K562 (cell line): ENCODE data around the gene TOGARAM2. TPM values are rescaled to one million over a fixed set of nuclear protein-coding genes. Genes with fewer than 3 reads are reported as not detected.

Experiments
- ATAC-seq: fragments of 200-7000 bp; cut with Tn5 transposase; 3 replicates; pipeline ENCODE4 v1.9.1; 2020; ENCODE audit warnings: moderate library complexity
- BruUV-seq: library from RNA; stranded (reverse); fragments of 400-500 nt; replicated peaks from 2 replicates; lab custom pipeline; 2021; lab: Mats Ljungman, UMichigan
- CTCF ChIA-PET: fragments of 300-600 bp; formaldehyde crosslinking; extraction: SDS; loops from one replicate; lab custom pipeline; 2021; ENCODE audit warnings: low intra/inter-chr PET ratio; lab: Yijun Ruan, JAX
- POLR2A ChIA-PET: fragments of 300-600, 350-650 bp; sonication (Branson Sonifier 250); formaldehyde crosslinking; extraction: SDS; loops from one replicate; lab custom pipeline; 2021; ENCODE audit warnings: antibody characterized with exemption, inconsistent platforms; lab: Yijun Ruan, JAX
- DNase-seq, 4 experiments: peaks; one replicate each; pipeline versions ENCODE4 v3.0.0 to v3.0.0-alpha.2; 2011 to 2018; ENCODE audit warnings: low spot score in 3 of 4, mixed read lengths in 3 of 4; ENCODE audit errors: extremely low read depth in 1 of 4
- FAIRE-seq: peaks from 2 replicates; lab custom pipeline; 2011; peaks lifted over from hg19 to GRCh38; lab: Jason Lieb, UNC
- H2AFZ ChIP-seq: 2 replicates; pipeline ENCODE4 v1.6.0; 2011; ENCODE audit warnings: low read depth, low read length, control low read depth, inconsistent platforms
- H3K27ac ChIP-seq: fragments of 200-600 bp; 3 replicates; pipeline ENCODE4 v1.8.0; 2011; ENCODE audit warnings: low read depth, mild to moderate bottlenecking, control low read depth, inconsistent platforms, low read length, moderate library complexity, mixed read lengths; ENCODE audit errors: extremely low read depth
- H3K27me3 ChIP-seq, 2 experiments: fragments of 300-600 bp in 1 of 2; 2 replicates in 1 of 2; 3 replicates in 1 of 2; pipeline versions ENCODE4 v1.6.0 to v1.8.0; 2011; ENCODE audit warnings: inconsistent platforms in 2 of 2, low read length in 2 of 2, mild to moderate bottlenecking in 1 of 2, mixed read lengths in 1 of 2, moderate library complexity in 1 of 2; ENCODE audit not compliant: control insufficient read depth in 2 of 2, insufficient read depth in 2 of 2
- H3K36me3 ChIP-seq: fragments of 300-600 bp; 3 replicates; pipeline ENCODE4 v1.8.0; 2011; ENCODE audit warnings: mild to moderate bottlenecking, low read length, inconsistent platforms; ENCODE audit not compliant: control insufficient read depth, insufficient read depth
- H3K4me1 ChIP-seq, 2 experiments: fragments of 200-600 bp in 1 of 2; replicated peaks in 1 of 2; 2 replicates in 1 of 2; 3 replicates in 1 of 2; pipeline versions ENCODE4 v1.5.1 to v1.8.0; 2011; ENCODE audit warnings: inconsistent platforms in 2 of 2, low read length in 2 of 2, mild to moderate bottlenecking in 1 of 2, mixed read lengths in 1 of 2, moderate library complexity in 1 of 2; ENCODE audit not compliant: control insufficient read depth in 2 of 2, insufficient read depth in 2 of 2
- H3K4me2 ChIP-seq: 2 replicates; pipeline ENCODE4 v1.6.1; 2011; ENCODE audit warnings: low read length, control low read depth, inconsistent platforms, mixed read lengths; ENCODE audit not compliant: insufficient read depth
- H3K4me3 ChIP-seq: fragments of 200-600 bp; sonication (generic), shearing (Covaris generic); 2 replicates; pipeline ENCODE4 v1.5.1; 2016; ENCODE audit warnings: control low read depth, inconsistent platforms
- H3K79me2 ChIP-seq: fragments of 200-600 bp; 3 replicates; pipeline ENCODE4 v1.8.0; 2011; ENCODE audit warnings: low read length, inconsistent platforms; ENCODE audit not compliant: control insufficient read depth, insufficient read depth
- H3K9ac ChIP-seq, 2 experiments: 2 replicates each; pipeline versions ENCODE4 v1.6.0 to v1.6.1; 2011; ENCODE audit warnings: low read depth in 2 of 2, low read length in 2 of 2, control low read depth in 1 of 2, inconsistent platforms in 1 of 2, mild to moderate bottlenecking in 1 of 2, mixed read lengths in 1 of 2; ENCODE audit not compliant: insufficient read depth in 1 of 2
- H3K9me1 ChIP-seq: one replicate; pipeline ENCODE4 v1.6.0; 2011; ENCODE audit warnings: inconsistent platforms, mild to moderate bottlenecking, low read length, moderate library complexity; ENCODE audit not compliant: control insufficient read depth, insufficient read depth
- H3K9me3 ChIP-seq: replicated peaks from 2 replicates; pipeline ENCODE4 v1.5.1; 2011; ENCODE audit warnings: low read depth, low read length, inconsistent platforms; ENCODE audit not compliant: control insufficient read depth, insufficient read depth
- H4K20me1 ChIP-seq: replicated peaks from 2 replicates; pipeline ENCODE4 v1.6.1; 2011; ENCODE audit warnings: low read length, inconsistent platforms, mixed read lengths; ENCODE audit not compliant: control insufficient read depth, insufficient read depth
- ADNP ChIP-seq: fragments of 200-800 bp; sonication (Bioruptor generic); IDR thresholded peaks from 2 replicates; pipeline ENCODE4 v1.6.1; 2016; ENCODE audit warnings: missing genetic modification characterization, missing compliant biosample characterization
- BCOR ChIP-seq: fragments of 450-650 bp; IDR thresholded peaks from 2 replicates; pipeline ENCODE4 v1.6.1; 2016
- CHD4 ChIP-seq: fragments of 200-600 bp; sonication (generic); IDR thresholded peaks from 3 replicates; pipeline ENCODE4 v1.6.1; 2012; ENCODE audit warnings: low read depth, mild to moderate bottlenecking, mixed read lengths, low read length, inconsistent platforms; ENCODE audit not compliant: insufficient read depth, insufficient replicate concordance, poor library complexity, severe bottlenecking
- EP300 ChIP-seq: IDR thresholded peaks from 2 replicates; pipeline ENCODE4 v1.6.1; 2012; ENCODE audit warnings: low read length, improper control_type of control experiment
- KDM1A ChIP-seq, 2 experiments: fragments of 450-650 bp; IDR thresholded peaks; 2 replicates each; pipeline ENCODE4 v1.6.1; 2016; ENCODE audit warnings: mild to moderate bottlenecking in 2 of 2
- NFIC ChIP-seq: fragments of 450-650 bp; IDR thresholded peaks from 2 replicates; pipeline ENCODE4 v1.6.1; 2017; ENCODE audit warnings: mild to moderate bottlenecking, inconsistent platforms
- RBM25 ChIP-seq: fragments of 200-400 bp; formaldehyde crosslinking; IDR thresholded peaks from 2 replicates; pipeline ENCODE4 v1.6.1; 2018; ENCODE audit warnings: low read length, low read depth, moderate library complexity; ENCODE audit not compliant: severe bottlenecking
- SPI1 ChIP-seq: IDR thresholded peaks from 2 replicates; pipeline ENCODE4 v1.6.1; 2011; ENCODE audit warnings: low read depth, low read length, control low read depth, borderline replicate concordance
- THRB ChIP-seq: fragments of 450-650 bp; formaldehyde crosslinking; conservative IDR thresholded peaks from 2 replicates; pipeline ENCODE4 v1.4.0; 2022; ENCODE audit warnings: mild to moderate bottlenecking, missing genetic modification characterization
- whole genome bisulfite sequencing: fragments of 100-300 bp; shearing (Covaris generic); methylation state at CpG from one replicate; pipeline ENCODE4 v1.1.6; 2016; ENCODE audit warnings: low coverage, mixed read lengths; ENCODE audit not compliant: insufficient coverage; ENCODE audit errors: missing lambda C conversion rate; 5-methylcytosine and 5-hydroxymethylcytosine counted together
- in situ Hi-C: fragments of 300-500 bp; cut with MboI; formaldehyde crosslinking; loops from 4 replicates; pipeline ENCODE4 v1.15.0; 2018; ENCODE audit warnings: inconsistent platforms, mixed read lengths
- intact Hi-C: fragments of 100-400 bp; cut with micrococcal nuclease; formaldehyde crosslinking; loops from 2 replicates; pipeline ENCODE4 v1.14.2; 2022
- polyA plus RNA-seq, 8 experiments: library from polyadenylated mRNA; depleted of rRNA in 4 of 8; stranded (reverse) in 5 of 8; unstranded in 3 of 8; fragments of >200 nt; fragmentation: Nextera tagmentation in 2 of 8; fragmentation: Illumina TruSeq in 1 of 8; extraction: Ambion mirVana in 2 of 8; extraction: Trizol in 1 of 8; gene quantifications; 2 replicates each; pipeline versions ENCODE4 v1.2.1 to v1.2.3, GENCODE V29; 2011 to 2014; ENCODE audit warnings: inconsistent platforms in 1 of 8, missing spikeins in 1 of 8
- total RNA-seq, 7 experiments: library from RNA; depleted of rRNA in 6 of 7; stranded (reverse); fragments of >200 nt in 6 of 7; fragmentation: Illumina TruSeq in 2 of 7; extraction: Trizol in 2 of 7; gene quantifications; 2 replicates each; pipeline versions ENCODE4 v1.2.1 to v1.2.3, GENCODE V29; 2011 to 2021; ENCODE audit warnings: low replicate concordance in 1 of 7

The TOGARAM2 gene
- total and polyA plus RNA-seq, 9 of the 15 experiments (the other 6 are each of a cell fraction or from before 2014, with no cell fraction given) = not detected

- no peak overlapping the region for H3K4me3 ChIP-seq
- intact Hi-C loops (no loop called here), in situ Hi-C loops (no loop called here)
- no peaks in the 10 kb centered on the region for H3K36me3 ChIP-seq
- H3K27me3 ChIP-seq = peaks cover 2 to 58% of the 10 kb centered on the region in 2 experiments; a peak in 3 of 5 replicates
- H3K79me2 ChIP-seq = no peaks in the 10 kb centered on the region
- no peaks in the 10 kb centered on the region; a peak in 1 of 5 replicates for H3K4me1 ChIP-seq
- no peaks in the 10 kb centered on the region for H3K9me3 ChIP-seq
- ChIA-PET CTCF (no interaction called here), POLR2A (interaction anchor here (1.5 kb wide), 1 partner anchor 9 kb away, joined by 3 read pairs; no protein-coding TSS in a partner anchor)
- ATAC-seq (peak; percentile 48), DNase-seq (no peak), FAIRE-seq (no peak)
- no peak overlapping the region for H2AFZ ChIP-seq
- no peaks in the 10 kb centered on the region for H3K9me1 ChIP-seq
- no peak overlapping the region for H3K27ac ChIP-seq
- WGBS = 3% methylated on average over 13 of the region's 13 CpGs
- no peaks in the 10 kb centered on the region for H4K20me1 ChIP-seq
- TF ChIP-seq NFIC = peak; percentile 71
- no peak for TF ChIP-seq SPI1
- BruUV-seq = no TSS peak
- H3K9ac ChIP-seq = peak overlapping the region in 1 of 2 experiments; percentile 74; a peak in 1 of 4 replicates
- no peak overlapping the region for H3K4me2 ChIP-seq
Observed at GRCh38 chr2:28979576-28980366, 1.3 kb upstream of the TOGARAM2 start.

DNA sequence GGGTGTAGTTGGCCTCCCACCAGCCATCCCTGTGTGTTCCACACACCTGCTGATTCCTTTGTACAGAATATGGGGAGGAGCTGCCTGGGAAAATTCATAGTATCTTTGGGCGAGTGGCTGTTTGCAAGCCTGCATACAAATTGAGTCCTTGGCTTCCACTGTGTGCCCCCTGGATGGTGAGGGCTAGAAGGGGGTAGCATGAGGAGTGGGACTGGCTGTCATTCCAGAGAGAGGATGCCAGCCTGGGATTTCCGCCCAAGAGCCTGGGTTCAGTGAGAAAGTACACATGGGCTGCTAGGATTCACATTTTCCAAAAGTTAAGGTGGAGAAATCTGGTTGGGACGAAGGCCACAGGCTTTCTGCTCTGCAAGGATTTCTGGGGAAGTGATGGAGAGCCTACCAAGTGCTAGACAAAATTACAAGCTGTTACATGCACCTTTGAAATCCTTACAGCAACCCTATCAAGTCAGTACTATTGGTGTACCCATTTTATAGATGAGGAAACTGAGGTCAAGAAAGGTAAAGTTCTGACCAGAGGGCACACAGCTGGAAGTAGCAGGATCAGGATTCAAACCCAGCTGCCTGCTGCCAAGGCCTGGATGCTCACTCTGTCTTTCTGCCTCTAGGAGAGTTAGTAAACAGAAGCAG lies 606 bp upstream of the TOGARAM2 start:
- DNase-seq (no peak), FAIRE-seq (no peak), ATAC-seq (no peak)
- intact Hi-C loops (no loop called here), in situ Hi-C loops (no loop called here)
- BruUV-seq = no TSS peak
- H3K4me2 ChIP-seq = no peak overlapping the region
- TF ChIP-seq ADNP (tag) (peak; percentile 67; the same call in 1 of the 2 replicates), RBM25 (peak; percentile 92), BCOR (peak; percentile 66), THRB (CRISPR knock-in tag) (no peak), KDM1A (IDR thresholded peaks at IDR 0.05) (peak; percentile 45 to 54; a peak in 3 of 4 replicates), EP300 (no peak), CHD4 (peak; percentile 67)
- no peaks in the 10 kb centered on the region for H4K20me1 ChIP-seq
- no peak overlapping the region for H3K4me3 ChIP-seq
- no peak overlapping the region for H3K27ac ChIP-seq
- 6% methylated on average over 3 of the region's 3 CpGs for WGBS
- H3K27me3 ChIP-seq = peaks cover 2 to 62% of the 10 kb centered on the region in 2 experiments; a peak in 3 of 5 replicates
- no peak overlapping the region for H2AFZ ChIP-seq
- H3K79me2 ChIP-seq = no peaks in the 10 kb centered on the region
- no peaks in the 10 kb centered on the region for H3K9me3 ChIP-seq
- no peaks in the 10 kb centered on the region; a peak in 1 of 5 replicates for H3K4me1 ChIP-seq
- H3K36me3 ChIP-seq = no peaks in the 10 kb centered on the region
- ChIA-PET CTCF (no interaction called here), POLR2A (interaction anchor here (1.5 kb wide), 1 partner anchor 8 kb away, joined by 3 read pairs; no protein-coding TSS in a partner anchor)
- no peak overlapping the region for H3K9ac ChIP-seq
- no peaks in the 10 kb centered on the region for H3K9me1 ChIP-seq
